ENCODE measurements around the gene TOGARAM2.

GRCh38 chr2:28989973-28990372 is 8.9 kb downstream of the TOGARAM2 start:
- TF ChIP-seq CTCF (conservative IDR thresholded peaks at IDR 0.05; ENCODE audit: low read depth, low read length) (no peak), EZH2 (IDR thresholded peaks at IDR 0.05; ENCODE audit: borderline replicate concordance, low read depth, low read length, poor library complexity, severe bottlenecking) (no peak)

Measured in A673 (cell line).